ENCODE data around the gene MED13L.

The MED13L gene

GRCh38 chr12:116076399-116076798, 201.1 kb downstream of the MED13L start:
- no peak for DNase-seq

- DNase-seq, result no peak
These were observed 202.8 kb downstream of the MED13L start for GRCh38 chr12:116074686-116075085.

DNA sequence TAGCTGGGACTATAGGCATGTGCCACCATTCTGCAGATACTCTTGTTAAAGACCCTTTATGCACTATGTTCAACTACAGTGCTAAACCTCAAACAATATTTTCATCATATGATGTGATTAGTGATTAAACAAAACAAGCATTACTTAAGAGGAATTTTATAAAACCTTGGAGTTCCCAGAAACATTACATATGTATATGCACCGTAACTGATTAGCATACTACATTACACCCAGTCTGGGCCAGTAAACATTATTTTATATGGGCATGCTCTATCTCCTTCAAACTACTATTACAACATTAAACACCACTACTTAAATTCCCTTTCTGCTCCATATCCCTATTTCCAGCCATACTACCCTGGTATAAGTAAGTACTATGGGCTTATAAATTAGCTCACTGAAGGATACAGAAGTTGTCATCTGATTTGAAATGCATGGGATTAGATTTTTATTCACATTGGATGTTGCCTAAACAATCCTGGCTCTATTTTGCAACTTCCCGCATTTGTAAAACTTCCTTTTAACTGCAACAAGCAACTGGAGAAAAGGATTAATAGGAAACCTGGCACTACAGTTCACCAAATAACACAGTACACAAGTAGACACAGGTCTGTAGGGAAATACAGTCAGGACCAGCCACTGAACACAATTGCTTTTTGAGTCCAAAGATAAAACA, 205.8 kb downstream of the MED13L start:
- DNase-seq, result no peak

DNA sequence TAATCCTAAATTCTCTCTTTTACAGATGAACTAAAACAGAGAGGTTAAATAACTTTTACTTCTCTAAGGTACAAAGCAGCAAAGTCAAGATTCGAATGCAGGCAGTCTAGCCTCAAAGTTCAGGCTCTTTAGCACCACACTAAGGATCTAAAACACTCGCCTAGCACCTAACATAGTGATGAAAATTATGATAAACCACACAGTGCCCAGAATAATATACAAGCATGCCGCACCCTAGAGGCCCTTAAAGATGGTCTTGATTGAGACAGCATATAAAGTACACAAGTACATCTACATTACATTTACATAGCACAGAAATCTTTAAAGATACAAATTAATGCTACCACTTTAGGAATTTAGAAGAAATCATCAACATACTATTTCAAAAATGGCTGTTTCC, 207.0 kb downstream of the MED13L start:
- DNase-seq, result no peak

DNA sequence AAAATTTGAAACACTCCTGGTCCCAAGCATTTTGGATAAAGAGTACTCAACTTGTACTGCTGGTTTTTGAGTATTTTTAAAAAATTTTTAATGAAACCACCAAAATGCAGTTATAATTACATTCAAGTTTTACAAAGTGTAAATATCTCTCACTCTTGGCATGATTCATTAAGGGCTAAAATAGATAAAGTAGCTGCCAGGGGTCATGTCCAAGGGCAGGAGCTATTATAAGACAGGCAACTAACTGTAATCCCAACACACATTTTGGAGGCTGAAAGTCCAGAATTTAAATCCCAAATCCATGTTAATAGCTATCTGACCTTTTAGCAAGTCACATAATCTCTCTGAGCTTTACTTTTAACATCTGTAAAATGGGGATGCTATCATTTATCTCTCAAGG, 207.6 kb downstream of the MED13L start:
- DNase-seq, result no peak

DNA sequence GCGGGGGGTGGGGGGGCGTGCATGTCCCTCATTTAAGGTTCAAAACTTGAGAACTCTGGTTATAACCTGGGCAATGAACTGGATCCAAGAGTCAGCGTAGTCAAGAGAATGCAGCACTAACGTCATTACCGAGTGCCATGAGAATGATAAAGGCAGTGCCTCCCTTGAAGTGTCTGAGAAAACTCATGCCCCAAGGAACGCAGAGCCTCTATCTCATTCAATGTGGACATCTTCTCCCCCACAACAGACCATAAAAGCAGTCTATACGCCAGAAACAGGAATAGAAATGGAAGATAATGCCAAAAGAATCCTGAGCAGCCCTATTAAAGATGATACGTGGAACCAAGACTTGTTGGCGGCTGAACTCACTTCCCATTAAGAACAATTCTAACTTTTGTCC, 208.6 kb downstream of the MED13L start:
- no peak for DNase-seq

- DNase-seq, result no peak
These were observed 209.1 kb downstream of the MED13L start for GRCh38 chr12:116068371-116068770.

DNA sequence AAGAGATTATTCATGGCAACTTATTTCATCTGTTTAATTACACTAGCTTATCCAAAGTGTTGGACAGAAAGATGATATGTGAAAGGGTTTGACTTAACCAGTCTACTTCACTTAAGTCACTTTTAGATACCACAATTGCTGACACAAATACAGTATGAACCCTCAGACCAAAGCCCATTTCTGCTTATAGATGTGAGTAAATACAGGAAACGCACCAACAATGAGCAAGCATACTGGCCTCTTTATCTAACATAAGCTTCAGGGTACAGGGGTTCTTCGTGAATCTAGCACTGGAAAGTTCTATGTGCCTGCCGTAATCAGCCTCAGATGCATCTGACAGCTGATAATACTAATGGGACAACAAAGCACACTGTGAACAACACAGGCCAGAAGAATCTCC, 209.6 kb downstream of the MED13L start:
- DNase-seq, result no peak

DNA sequence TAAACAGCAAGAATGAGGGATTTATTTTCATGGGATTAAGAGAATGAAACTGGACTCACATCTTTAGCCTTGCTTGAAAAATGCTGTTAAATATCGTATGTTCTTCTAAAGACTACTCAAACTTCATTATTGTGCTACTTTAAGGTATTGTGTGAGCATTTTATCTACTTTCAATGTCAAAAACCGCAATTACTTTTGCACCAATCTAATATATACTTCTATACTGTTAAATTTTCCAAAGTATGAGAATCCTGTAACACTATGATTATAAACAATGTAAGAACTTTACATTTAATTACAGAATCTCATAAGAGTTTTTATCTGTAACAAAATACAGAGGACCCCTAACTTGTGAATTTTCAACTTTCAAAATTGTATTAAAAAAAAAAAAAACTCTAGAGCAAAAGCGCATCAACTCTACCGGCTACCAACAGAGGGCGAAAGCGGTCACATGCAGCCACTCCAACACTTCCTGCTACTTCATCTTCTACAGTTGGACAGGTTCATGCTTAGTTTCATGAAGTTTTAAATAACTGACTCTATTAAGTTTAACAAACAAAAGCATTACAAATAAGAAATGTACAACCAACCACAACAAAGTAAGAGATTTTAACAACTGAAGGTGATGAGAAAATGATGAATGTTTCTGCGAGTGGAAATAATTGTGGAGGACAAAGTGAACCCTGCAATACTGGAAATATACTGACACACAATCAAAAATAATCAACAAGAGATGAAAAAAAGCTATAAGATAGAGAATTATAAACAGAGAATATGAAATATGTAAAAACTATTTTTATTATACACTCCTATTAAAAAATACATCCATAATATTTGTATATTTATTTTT, 210.9 kb downstream of the MED13L start:
- DNase-seq, result peak; percentile 19

DNA sequence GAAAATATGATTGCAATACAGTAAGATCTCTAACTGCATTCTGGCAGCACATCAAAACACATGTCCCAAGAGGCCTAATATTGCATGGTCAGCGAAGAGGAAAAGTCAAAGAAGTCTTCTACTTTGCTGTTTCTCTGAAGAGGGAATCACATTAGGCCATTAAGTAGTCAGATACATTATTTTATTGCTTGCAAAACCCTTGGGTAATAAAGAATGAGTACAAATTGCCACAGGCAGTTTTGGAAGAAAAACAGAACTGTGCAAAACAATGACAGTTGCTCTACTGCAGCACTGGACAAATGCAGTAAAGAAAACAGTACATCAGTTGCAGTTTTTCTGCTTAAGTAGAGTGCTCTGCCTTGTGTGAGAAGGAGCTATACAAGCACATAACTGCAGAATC, 211.9 kb downstream of the MED13L start:
- no peak for DNase-seq

GRCh38 chr12:116064493-116064892, 213.0 kb downstream of the MED13L start:
- no peak for DNase-seq

- DNase-seq, result no peak
These were observed 214.8 kb downstream of the MED13L start for GRCh38 chr12:116062698-116063097.

- DNase-seq, result no peak
These were observed 216.7 kb downstream of the MED13L start for GRCh38 chr12:116060764-116061163.

GRCh38 chr12:116059904-116060303, 217.6 kb downstream of the MED13L start:
- DNase-seq, result no peak

DNA sequence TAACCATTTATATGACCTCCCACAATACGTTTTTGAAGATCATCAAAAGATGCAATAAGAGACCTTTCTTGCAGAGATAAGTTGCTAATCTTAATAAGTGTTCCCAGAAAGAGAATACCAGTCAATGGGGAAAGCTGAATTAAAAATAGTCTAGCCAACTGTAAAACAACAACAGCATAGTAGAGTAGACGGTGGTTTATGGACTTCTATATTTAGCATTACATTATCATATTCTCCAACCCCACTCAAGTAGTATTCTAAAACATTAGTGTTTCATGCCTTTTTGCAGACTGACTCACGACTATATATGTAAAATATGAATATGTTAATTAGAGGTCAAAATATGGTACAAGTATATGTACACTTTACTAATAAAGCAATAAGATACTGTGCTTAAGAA, 218.9 kb downstream of the MED13L start:
- DNase-seq, result no peak

- DNase-seq, result no peak
These were observed 220.1 kb downstream of the MED13L start for GRCh38 chr12:116057356-116057755.

GRCh38 chr12:116055895-116056607, 221.4 kb downstream of the MED13L start:
- no peak for DNase-seq

GRCh38 chr12:116054280-116054679, 223.2 kb downstream of the MED13L start:
- no peak for DNase-seq

GRCh38 chr12:116053479-116054200, 223.9 kb downstream of the MED13L start:
- DNase-seq, result peak; percentile 82

GRCh38 chr12:116050275-116050674, 227.2 kb downstream of the MED13L start:
- no peak for DNase-seq

GRCh38 chr12:116048879-116049278, 228.6 kb downstream of the MED13L start:
- DNase-seq, result no peak

- DNase-seq, result no peak
These were observed 231.5 kb downstream of the MED13L start for GRCh38 chr12:116046039-116046438.

- DNase-seq, result no peak
These were observed 232.3 kb downstream of the MED13L start for GRCh38 chr12:116045150-116045549.
